Measurements from ENCODE around the gene XRCC1.

GRCh38 chr19:43519436-43520088, 55.8 kb downstream of the XRCC1 start:
- peak; percentile 82 to 96 (median 90) for TF ChIP-seq CTCF (IDR thresholded peaks at IDR 0.05)
- no peak for TF ChIP-seq POLR2A (IDR thresholded peaks at IDR 0.05)

All from heart left ventricle (tissue), 13 donors.